Measurements from ENCODE around the gene DCP1B. TPM values are rescaled to one million over a fixed set of nuclear protein-coding genes. Genes with fewer than 3 reads are reported as not detected.

The DCP1B gene
- total RNA-seq, 1 donor from 2014 or later = 31.5 TPM

DNA sequence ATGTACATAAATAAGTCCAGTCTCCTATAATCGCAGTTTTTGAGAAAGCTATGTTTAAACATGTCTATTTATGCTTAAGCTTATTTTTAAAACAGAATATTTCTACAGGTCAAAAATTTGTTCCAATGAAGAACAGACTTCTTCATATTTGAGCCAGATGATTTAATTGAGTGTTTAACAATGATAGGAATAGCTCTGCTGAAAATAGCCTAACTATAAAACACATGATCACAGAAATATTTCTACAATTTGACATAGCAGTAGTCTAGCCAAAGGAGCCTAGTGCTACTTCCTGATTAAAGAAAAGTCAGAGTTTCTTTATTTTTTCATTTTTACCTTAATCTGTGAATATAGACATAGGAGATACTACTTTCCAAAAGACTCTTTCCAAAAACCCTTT, 29.4 kb downstream of the DCP1B start:
- peaks cover 15% of the 10 kb centered on the region for H3K4me1 Mint-ChIP-seq (ENCODE audit: low read depth)

DNA sequence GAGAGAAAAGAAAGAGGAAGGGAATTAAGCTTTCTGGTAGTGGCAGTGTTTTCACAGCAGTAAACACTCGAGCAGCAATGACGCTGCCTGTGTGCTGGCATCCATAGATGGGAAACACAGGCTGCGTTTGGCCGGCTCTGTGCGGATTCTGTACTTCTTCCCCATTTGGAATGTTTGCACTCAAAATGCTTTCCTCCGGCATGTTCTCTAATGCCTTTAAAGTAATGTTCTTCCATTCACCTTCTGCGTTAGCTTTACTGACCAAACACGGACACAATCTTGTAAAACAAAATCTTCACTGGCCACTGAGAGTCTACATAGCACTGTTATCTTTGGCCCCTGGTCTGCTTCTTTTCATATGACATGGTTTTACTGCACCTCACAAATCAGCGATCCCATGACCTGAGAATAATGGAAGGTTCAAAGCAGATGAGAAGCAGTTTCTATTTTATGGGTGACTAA, 31.4 kb downstream of the DCP1B start:
- Mint-ChIP-seq H3K9me3 (ENCODE audit: low read depth) (no peaks in the 10 kb centered on the region), H3K27me3 (no peaks in the 10 kb centered on the region), H3K4me3 (ENCODE audit: low read depth) (no peak overlapping the region), H3K36me3 (ENCODE audit: insufficient read depth) (peaks cover 10% of the 10 kb centered on the region), H3K27ac (no peak overlapping the region), H3K4me1 (ENCODE audit: low read depth) (peaks cover 15% of the 10 kb centered on the region)
- TF ChIP-seq, protein P1, sequence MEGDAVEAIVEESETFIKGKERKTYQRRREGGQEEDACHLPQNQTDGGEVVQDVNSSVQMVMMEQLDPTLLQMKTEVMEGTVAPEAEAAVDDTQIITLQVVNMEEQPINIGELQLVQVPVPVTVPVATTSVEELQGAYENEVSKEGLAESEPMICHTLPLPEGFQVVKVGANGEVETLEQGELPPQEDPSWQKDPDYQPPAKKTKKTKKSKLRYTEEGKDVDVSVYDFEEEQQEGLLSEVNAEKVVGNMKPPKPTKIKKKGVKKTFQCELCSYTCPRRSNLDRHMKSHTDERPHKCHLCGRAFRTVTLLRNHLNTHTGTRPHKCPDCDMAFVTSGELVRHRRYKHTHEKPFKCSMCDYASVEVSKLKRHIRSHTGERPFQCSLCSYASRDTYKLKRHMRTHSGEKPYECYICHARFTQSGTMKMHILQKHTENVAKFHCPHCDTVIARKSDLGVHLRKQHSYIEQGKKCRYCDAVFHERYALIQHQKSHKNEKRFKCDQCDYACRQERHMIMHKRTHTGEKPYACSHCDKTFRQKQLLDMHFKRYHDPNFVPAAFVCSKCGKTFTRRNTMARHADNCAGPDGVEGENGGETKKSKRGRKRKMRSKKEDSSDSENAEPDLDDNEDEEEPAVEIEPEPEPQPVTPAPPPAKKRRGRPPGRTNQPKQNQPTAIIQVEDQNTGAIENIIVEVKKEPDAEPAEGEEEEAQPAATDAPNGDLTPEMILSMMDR (IDR thresholded peaks at IDR 0.05; ENCODE audit: unreplicated experiment) = no peak
- DNase-seq (ENCODE audit: low spot score, unreplicated experiment) = no peak

More for the DNA sequence above, 29.4 kb downstream of the DCP1B start:
- TF ChIP-seq, protein P1 (IDR thresholded peaks at IDR 0.05; ENCODE audit: unreplicated experiment) = no peak
- H3K36me3 Mint-ChIP-seq (ENCODE audit: insufficient read depth) = peaks cover 8% of the 10 kb centered on the region
- no peaks in the 10 kb centered on the region for H3K9me3 Mint-ChIP-seq (ENCODE audit: low read depth)
- H3K27me3 Mint-ChIP-seq = no peaks in the 10 kb centered on the region
- H3K27ac Mint-ChIP-seq = no peak overlapping the region
- no peak for DNase-seq (ENCODE audit: low spot score, unreplicated experiment)
- no peak overlapping the region for H3K4me3 Mint-ChIP-seq (ENCODE audit: low read depth)

DNA sequence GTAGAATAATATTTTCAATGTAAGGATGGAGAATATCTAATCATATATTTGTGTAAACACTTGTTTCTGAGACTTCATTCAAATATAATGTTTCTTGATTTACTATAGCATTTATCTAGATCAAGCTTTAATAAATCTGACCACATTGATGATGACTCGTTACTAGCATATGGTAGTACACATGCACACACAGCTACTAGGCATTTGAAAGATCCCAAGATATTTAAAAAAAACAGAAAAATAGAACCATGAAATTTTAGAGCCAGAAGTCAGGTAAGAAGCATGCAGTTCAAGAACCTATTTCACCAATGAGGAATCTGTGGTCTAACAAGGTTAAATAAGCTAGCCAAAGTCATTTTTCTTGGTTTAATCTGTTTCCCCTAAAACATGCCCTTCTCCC, 32.0 kb downstream of the DCP1B start:
- H3K27ac Mint-ChIP-seq = no peak overlapping the region
- no peaks in the 10 kb centered on the region for H3K27me3 Mint-ChIP-seq
- H3K4me3 Mint-ChIP-seq (ENCODE audit: low read depth) = no peak overlapping the region
- H3K9me3 Mint-ChIP-seq (ENCODE audit: low read depth) = no peaks in the 10 kb centered on the region
- peaks cover 15% of the 10 kb centered on the region for H3K4me1 Mint-ChIP-seq (ENCODE audit: low read depth)
- no peak for DNase-seq (ENCODE audit: low spot score, unreplicated experiment)
- peaks cover 10% of the 10 kb centered on the region for H3K36me3 Mint-ChIP-seq (ENCODE audit: insufficient read depth)
- TF ChIP-seq, protein P1 (IDR thresholded peaks at IDR 0.05; ENCODE audit: unreplicated experiment) = no peak

DNA sequence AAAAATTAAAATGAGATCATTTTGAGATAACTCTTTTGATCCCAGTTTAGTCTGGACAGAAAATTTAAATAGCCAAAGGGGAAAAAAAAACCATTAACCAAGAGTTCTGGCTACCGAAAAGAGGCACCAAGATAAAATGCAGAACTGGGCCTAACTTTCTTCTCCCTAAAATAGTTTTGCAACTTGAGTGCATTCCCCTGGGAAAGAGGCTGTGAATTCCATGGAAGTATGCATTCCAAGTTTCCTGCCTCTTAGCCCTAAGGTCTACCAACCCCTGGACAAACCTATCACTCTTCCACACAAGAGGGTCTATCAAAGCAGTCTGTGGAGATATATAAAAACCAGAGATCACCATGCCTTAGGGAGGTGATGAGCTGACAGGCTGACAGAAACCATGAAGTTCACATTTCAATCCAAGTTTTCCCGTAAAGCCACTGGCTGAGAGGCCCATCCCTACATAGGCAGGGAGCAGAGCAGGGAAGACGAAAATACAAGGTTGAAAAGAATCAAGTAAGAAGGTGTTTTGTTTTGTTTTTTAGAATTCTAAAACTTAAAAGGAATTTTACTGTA, 33.8 kb downstream of the DCP1B start:
- no peaks in the 10 kb centered on the region for H3K9me3 Mint-ChIP-seq (ENCODE audit: low read depth)
- peaks cover 10% of the 10 kb centered on the region for H3K36me3 Mint-ChIP-seq (ENCODE audit: insufficient read depth)
- peaks cover 4% of the 10 kb centered on the region for H3K4me1 Mint-ChIP-seq (ENCODE audit: low read depth)
- DNase-seq (ENCODE audit: low spot score, unreplicated experiment) = no peak
- no peak overlapping the region for H3K27ac Mint-ChIP-seq
- no peaks in the 10 kb centered on the region for H3K27me3 Mint-ChIP-seq
- TF ChIP-seq, protein P1 (IDR thresholded peaks at IDR 0.05; ENCODE audit: unreplicated experiment) = no peak
- H3K4me3 Mint-ChIP-seq (ENCODE audit: low read depth) = no peak overlapping the region

DNA sequence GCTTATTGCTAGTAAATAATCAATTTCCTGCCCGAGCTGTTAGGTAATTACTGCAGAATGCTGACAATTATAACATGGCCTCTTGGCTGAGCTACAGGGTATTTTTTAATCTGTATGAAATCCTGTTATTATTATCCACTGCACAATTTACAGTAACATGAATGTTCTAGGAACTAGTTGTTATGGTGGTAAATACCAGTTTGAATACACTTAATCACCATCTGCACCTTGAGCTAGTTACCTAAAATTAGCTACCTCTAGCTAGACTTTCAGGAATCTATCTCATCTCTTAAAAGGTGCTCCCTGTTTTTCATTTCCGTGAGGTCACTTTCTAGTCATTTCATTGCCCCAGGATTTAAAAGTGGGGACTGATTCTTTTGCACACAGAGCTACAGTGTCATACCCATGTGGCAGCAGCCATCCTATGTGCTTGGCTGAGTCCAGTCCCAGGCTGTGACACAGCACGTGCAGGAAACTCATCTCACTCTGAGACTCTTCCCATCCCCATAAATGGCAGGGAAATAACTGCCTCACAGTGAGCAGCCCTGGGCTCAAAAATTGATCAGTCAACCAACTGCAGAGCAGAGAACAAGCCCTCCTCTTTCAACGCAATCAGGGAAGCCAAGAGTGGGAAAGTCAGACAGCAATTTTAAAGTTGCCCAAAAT, 37.6 kb downstream of the DCP1B start:
- no peaks in the 10 kb centered on the region for H3K4me1 Mint-ChIP-seq (ENCODE audit: low read depth)
- H3K9me3 Mint-ChIP-seq (ENCODE audit: low read depth) = no peaks in the 10 kb centered on the region
- H3K36me3 Mint-ChIP-seq (ENCODE audit: insufficient read depth) = peaks cover 11% of the 10 kb centered on the region
- DNase-seq (ENCODE audit: low spot score, unreplicated experiment) = no peak
- no peak overlapping the region for H3K4me3 Mint-ChIP-seq (ENCODE audit: low read depth)
- no peaks in the 10 kb centered on the region for H3K27me3 Mint-ChIP-seq
- TF ChIP-seq, protein P1 (IDR thresholded peaks at IDR 0.05; ENCODE audit: unreplicated experiment) = no peak
- peak overlapping the region; percentile 12 for H3K27ac Mint-ChIP-seq

Measured in progenitor cell of endocrine pancreas (in vitro differentiated cells).